NCI-H510A treated with DMSO at 0.1 percent for 48 hours (cell line): Measurements from ENCODE around the gene LAG3.

Source experiments
- DNase-seq: peaks from one replicate; lab custom pipeline; 2025; lab: John Stamatoyannopoulos, UW

Gene LAG3

GRCh38 chr12:6772726-6773589 lies 638 bp downstream of the LAG3 start:
- DNase-seq: no peak

GRCh38 chr12:6773590-6774351 lies 1.5 kb downstream of the LAG3 start:
- no peak for DNase-seq

GRCh38 chr12:6774499-6775062 lies 2.3 kb downstream of the LAG3 start:
- DNase-seq: no peak

DNA sequence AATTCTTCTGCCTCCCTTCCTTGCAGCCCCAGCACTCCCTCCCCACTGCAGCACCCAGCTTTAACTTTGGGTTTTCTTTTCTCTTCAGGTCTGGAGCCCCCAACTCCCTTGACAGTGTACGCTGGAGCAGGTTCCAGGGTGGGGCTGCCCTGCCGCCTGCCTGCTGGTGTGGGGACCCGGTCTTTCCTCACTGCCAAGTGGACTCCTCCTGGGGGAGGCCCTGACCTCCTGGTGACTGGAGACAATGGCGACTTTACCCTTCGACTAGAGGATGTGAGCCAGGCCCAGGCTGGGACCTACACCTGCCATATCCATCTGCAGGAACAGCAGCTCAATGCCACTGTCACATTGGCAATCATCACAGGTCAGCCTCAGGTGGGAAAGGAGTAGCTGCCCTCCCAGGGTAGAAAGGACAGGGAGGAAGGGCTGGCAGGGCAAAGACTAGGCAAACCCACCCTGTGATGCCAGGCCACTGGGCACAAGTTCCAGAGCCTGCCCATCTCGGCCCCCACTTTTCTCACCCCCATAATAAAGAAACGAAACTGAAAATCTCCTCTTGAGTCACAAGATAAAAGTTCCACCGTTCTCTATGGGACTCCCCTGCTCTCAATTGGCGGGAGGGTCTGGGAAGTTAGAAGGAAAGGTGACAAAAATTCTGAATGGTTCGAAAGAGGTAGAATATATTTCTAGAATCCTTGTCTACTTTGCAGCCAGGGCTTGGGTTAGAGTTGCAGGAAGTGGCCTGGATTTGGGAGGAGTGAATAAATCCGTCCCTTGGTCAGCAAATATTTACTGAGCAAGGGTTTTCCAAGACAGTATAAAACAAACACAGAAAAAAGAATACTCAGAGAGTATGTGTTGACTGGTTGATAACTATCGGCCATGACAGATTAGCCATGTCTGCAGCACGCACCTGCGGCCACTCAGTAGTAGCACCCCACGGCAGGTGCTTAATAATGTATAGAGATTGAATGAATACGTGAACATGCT lies 3.2 kb downstream of the LAG3 start:
- peak; percentile 15 for DNase-seq

DNA sequence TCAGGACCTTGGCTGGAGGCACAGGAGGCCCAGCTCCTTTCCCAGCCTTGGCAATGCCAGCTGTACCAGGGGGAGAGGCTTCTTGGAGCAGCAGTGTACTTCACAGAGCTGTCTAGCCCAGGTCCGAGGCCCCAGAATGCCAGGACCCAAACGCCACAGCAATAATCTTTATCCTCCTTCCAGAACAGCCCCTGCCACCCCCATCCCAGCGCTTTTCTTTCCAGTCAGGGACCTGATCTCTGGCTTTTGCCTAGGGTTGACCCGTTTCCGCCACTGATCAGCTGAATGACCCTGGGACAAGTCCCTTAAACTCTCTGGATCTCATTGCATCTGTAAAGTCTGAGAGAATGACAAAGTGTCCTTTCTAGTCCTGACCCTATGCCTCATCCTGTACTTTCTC lies 5.1 kb downstream of the LAG3 start:
- DNase-seq: no peak

GRCh38 chr12:6778217-6778573 lies 5.9 kb downstream of the LAG3 start:
- DNase-seq: no peak

DNA sequence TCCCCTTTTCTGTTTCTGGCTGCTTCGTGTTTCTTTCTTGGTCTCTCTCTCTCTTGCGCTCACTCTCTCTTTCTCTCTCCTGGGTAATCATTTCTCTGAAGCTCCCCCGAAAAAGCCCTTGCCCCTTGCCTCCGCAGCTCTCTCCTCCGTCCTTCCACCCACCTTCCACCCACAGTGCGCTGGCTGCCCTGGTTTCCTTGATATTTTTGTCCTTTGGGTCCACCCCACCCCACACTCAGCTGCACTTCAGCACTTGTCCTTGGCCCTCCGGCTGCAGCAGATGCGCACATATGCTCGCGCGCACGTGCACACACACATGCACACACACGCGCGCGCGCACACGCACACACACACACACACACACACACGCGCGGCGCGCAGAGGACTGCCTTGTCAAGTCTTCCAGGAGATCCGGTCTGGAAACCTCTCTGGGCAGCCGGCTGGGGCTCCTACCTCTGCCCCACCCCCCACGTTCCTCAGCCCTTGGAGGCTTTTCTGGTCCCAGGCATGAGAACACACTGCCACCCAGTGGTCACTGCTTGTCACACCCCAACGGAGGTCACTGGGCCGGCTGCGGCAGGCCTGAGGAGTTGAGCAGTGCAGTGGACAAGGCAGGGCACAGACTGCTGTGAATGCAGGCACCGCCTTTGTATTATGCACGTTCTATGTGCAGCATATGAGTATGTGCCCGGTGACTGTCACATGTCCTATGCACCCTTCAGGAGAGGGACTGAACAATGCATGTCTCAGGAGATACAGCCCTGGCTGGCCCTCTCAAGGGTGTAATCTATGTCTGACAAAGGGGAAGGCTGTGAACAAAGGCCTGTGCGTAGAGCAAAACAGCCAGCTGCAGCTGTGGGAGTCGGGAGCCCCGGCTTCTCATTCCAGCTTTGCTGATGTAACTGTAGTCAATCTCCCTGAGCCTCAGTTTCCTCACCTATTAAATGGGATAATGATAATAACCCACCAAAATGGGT lies 6.5 kb downstream of the LAG3 start:
- DNase-seq: peak; percentile 82

- DNase-seq: no peak
Observed at GRCh38 chr12:6779708-6780432, 7.5 kb downstream of the LAG3 start.

- DNase-seq: no peak
Observed at GRCh38 chr12:6780573-6780972, 8.3 kb downstream of the LAG3 start.

- no peak for DNase-seq
Observed at GRCh38 chr12:6782119-6782518, 9.8 kb downstream of the LAG3 start.

DNA sequence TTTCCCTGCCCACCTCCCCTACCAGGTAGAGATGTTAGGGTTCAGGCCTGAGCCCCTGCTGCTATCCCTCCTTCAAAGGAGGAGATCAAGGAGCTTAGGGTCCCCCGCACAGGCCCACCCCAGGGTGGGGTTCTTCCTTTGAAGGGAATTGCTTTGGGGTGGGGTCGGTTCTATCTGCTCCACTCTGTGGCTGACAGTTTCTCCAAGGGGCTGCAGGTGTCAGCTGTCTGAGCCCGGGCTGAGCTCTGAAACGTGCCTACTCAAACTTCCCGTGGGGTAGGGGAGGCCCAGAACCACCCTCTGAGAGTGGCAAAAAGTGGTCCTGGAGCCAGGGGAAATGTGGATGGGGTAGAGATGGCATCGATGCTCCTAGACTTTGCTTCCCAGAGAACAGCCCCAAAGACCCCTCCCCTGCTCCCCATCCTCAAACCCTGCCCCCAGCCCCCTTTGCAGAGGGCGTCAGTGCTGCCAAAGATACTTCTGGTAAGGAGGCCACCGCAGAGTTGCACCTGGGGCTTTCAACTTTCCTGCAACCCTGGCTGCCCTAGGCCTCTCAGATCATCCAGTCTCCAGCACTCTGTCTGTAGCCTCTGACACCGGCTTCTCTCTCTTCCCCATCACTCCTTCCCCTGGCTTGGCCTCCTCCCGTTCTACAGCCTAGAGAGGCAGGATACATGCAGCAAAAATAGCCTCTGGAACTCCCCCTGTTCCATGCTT lies 10.7 kb downstream of the LAG3 start:
- no peak for DNase-seq

- no peak for DNase-seq
Observed at GRCh38 chr12:6783828-6784227, 11.5 kb downstream of the LAG3 start.

DNA sequence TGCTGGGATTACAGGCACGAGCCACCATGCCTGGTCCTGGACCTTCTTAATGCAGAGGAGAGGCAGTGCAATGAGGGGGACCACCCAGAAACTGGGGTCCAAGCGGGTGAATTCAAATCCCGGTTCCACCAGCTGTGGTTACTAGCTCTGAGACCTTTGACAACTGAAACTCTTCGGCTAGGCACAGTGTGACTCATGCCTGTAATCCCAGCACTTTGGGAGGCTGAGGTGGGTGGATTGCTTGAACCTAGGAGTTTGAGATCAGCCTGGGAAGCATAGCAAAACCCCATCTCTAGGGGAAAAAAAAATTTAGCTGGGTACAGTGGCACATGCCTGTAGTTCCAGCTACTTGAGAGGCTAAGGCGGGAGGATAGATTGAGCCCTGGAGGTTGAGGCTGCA lies 12.0 kb downstream of the LAG3 start:
- DNase-seq: no peak

- DNase-seq: no peak
Observed at GRCh38 chr12:6784761-6785160, 12.4 kb downstream of the LAG3 start.

GRCh38 chr12:6786416-6787094 lies 14.2 kb downstream of the LAG3 start:
- no peak for DNase-seq

GRCh38 chr12:6787309-6787708 lies 15.0 kb downstream of the LAG3 start:
- DNase-seq: no peak

DNA sequence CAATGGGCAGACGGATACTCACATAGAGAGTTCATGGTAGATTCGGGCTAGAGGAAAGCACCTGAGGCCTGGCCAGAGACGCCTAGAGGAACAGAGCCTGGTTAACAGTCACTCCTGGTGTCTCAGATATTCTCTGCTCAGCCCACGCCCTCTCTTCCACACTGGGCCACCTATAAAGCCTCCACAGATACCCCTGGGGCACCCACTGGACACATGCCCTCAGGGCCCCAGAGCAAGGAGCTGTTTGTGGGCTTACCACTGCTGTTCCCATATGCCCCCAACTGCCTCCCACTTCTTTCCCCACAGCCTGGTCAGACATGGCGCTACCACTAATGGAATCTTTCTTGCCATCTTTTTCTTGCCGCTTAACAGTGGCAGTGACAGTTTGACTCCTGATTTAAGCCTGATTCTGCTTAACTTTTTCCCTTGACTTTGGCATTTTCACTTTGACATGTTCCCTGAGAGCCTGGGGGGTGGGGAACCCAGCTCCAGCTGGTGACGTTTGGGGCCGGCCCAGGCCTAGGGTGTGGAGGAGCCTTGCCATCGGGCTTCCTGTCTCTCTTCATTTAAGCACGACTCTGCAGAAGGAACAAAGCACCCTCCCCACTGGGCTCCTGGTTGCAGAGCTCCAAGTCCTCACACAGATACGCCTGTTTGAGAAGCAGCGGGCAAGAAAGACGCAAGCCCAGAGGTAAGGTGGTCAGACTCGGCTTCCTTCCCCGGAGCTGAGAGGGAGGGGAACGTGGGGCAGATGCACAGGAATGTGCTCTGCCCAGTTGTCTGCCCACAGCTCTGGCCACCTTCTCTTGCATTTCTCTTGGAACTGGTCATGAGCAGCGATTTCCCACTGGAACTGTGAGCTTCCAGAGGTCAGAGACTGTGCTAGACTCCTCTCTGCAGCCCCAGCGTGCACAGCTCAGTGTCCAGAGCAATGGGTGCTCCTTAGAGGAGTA lies 16.9 kb downstream of the LAG3 start, which contains the start of gene CD4:
CD4 (plus strand) TSS at position 557 of the 953 bp plus-strand sequence. CDS start 10,611 bp downstream, outside the sequence.
- DNase-seq: no peak
